Peyer's patch (tissue), 4 donors: Measurements from ENCODE around the gene NNMT.

ENCODE experiments used
- POLR2A ChIP-seq, 2 donors: fragments of 450-650 bp; IDR thresholded peaks; one replicate each; pipeline ENCODE4 v1.5.1; 2017; ENCODE audit warnings: antibody characterized with exemption in 2 of 2, mild to moderate bottlenecking in 2 of 2, moderate library complexity in 2 of 2
- TF ChIP-seq, protein P1 (sequence below), 6 experiments: fragments of 450-650 bp in 4 of 6; fragments of 200-600 bp in 2 of 6; sonication (generic) in 1 of 6; IDR thresholded peaks; one replicate each; pipeline ENCODE4 v1.5.1; 2017 to 2019; ENCODE audit warnings: antibody characterized with exemption in 6 of 6, mild to moderate bottlenecking in 3 of 6, moderate library complexity in 1 of 6

DNA sequence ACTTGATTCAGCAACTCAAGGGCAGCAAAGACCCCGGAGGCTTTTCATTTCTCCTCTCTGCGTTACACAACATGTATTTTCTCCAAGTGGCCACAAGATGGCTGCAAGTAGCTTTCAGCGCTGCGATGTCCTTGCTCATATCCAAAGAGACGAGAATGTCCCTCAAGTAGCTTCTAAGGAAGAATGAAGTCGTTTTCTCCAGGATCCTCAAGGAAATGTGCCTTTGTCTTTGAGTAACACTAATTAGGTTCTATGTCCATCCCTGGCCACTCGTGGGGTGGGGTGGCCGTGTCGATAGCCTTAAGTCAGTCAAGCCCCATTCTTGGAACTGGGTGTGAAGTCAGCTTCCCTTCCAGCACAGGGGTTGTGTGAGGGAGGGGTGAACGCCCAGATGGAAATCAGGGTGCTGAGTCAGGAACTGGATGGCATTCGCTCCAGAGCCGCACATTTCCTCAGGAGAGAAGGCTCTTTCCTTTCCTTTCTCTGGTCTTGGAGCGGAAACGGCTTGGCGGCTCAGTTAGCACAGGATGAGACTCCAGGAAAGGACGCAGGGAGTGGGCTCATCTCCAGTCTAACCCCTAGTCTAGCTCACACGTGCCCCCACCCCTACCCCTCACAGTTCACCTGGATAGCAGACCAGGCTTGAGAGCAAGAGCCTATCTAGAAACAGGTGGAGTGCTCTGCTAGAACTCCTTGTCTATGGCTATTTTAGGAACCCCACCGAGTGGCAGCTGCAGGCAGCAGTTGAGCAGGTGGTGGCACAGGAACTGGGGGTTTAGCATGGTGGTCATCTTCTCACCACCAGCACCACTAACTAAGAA is 44.3 kb downstream of the NNMT start:
- TF ChIP-seq, protein P1, sequence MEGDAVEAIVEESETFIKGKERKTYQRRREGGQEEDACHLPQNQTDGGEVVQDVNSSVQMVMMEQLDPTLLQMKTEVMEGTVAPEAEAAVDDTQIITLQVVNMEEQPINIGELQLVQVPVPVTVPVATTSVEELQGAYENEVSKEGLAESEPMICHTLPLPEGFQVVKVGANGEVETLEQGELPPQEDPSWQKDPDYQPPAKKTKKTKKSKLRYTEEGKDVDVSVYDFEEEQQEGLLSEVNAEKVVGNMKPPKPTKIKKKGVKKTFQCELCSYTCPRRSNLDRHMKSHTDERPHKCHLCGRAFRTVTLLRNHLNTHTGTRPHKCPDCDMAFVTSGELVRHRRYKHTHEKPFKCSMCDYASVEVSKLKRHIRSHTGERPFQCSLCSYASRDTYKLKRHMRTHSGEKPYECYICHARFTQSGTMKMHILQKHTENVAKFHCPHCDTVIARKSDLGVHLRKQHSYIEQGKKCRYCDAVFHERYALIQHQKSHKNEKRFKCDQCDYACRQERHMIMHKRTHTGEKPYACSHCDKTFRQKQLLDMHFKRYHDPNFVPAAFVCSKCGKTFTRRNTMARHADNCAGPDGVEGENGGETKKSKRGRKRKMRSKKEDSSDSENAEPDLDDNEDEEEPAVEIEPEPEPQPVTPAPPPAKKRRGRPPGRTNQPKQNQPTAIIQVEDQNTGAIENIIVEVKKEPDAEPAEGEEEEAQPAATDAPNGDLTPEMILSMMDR (IDR thresholded peaks at IDR 0.05): peak; percentile 41 to 87 (median 68)
- no peak for TF ChIP-seq POLR2A (IDR thresholded peaks at IDR 0.05)
